KOPT-K1 (cell line): ENCODE data around the gene TMEM52B.
"Not testable (repeated sequence)": the region's sequence is repeated elsewhere in the genome, so short reads cannot be mapped to it uniquely, and the experiment has no call there.

Experiments used
- H3K27ac ChIP-seq: fragments of 200-600 bp; sonication (generic); 2 replicates; pipeline ENCODE4 v1.5.1; 2016; ENCODE audit warnings: antibody characterized with exemption, mild to moderate bottlenecking, low read depth, low read length; ENCODE audit not compliant: poor library complexity, severe bottlenecking
- H3K36me3 ChIP-seq: fragments of 200-600 bp; sonication (generic); 2 replicates; pipeline ENCODE4 v1.5.1; 2017; ENCODE audit warnings: antibody characterized with exemption, mild to moderate bottlenecking, low read length, moderate library complexity; ENCODE audit not compliant: insufficient read depth
- H3K9me3 ChIP-seq: fragments of 200-600 bp; sonication (generic); 2 replicates; pipeline ENCODE4 v1.5.1; 2017; ENCODE audit warnings: antibody characterized with exemption, low read length, mild to moderate bottlenecking; ENCODE audit not compliant: insufficient read depth, poor library complexity, severe bottlenecking

TMEM52B gene

DNA sequence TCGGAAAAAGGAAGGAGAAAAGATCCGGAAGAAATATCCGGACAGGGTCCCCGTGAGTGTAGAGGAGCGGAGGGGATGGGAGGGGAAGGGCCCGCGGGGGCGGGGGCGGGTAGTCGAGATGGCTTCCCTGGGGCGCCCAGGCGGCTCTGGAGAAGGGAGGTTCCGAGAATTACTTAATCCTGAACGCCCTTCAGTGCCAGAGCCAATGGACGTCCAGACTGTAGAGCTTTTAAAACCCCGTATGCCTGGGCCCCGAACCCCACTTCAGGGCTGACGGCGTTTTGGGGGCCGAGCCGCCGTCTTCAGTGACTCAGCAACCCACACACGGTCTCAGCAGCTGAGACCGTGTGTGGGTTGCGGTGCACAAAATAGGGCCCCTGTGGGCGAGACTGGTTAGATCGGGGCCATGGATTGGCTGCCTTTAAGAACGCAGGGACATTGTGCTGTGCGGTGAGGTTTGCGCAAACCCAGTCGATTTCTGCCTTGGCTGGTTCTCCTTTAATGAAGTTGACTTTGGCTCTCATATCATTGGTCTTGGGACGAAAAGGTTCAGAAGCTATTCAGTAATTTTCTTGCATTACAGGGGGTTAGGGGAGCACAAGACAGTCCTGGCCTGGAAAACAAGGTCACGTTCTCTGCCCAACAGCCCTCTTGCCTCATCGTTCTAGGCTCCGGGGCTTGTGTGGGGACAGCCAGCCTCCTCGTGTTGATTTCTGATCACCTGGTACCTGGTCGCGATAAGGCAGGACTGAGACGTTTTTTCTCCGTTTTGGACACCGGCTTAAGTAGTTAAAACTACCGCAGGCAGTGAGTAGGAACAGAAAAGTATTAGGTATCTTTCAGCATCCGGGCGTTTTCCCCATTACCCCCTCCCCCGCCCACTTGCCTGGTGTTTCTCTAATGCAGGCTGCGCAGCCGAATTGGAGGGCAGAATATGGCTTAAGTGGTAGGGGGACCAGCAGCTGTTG lies 34.6 kb downstream of the TMEM52B start:
- no peaks in the 10 kb centered on the region for H3K9me3 ChIP-seq
- peak overlapping the region; percentile 53 for H3K27ac ChIP-seq
- H3K36me3 ChIP-seq: no peaks in the 10 kb centered on the region

DNA sequence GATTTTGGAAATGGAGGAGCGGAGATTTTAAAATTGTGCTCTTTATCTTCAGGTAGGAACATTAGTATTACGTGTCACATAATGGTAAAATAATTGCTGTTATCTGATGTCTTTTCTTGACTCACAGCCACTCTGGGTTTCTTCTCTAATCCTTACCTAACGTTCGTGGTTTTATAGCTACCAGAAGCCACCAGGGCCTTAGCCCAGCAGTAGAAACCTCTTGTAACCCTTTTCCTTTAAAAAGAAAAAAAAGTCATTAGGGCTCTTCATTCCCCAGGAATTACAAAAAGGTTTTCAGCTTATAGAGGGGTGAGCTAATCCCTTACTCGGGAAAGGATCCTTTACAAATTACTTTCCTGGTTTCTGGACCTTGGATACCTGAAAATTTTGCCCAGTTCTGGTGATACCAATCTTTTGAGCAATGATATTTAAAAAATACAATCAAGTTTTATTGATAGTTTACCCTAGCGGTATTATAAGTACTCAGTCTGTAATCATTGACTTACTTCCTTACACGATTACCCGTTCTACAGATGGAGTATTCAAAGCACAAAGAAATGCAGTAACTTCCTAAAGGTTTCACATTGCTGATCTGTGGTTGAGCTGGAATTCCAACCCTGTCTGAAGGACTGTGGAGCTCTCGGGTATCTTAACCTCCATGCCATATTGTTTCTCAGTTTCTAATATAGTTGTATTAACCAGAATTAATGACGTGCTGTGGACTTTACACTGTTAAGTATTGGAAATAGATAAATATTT lies 35.5 kb downstream of the TMEM52B start:
- H3K9me3 ChIP-seq: no peaks in the 10 kb centered on the region
- H3K27ac ChIP-seq: peak overlapping the region; percentile 53
- no peaks in the 10 kb centered on the region for H3K36me3 ChIP-seq

DNA sequence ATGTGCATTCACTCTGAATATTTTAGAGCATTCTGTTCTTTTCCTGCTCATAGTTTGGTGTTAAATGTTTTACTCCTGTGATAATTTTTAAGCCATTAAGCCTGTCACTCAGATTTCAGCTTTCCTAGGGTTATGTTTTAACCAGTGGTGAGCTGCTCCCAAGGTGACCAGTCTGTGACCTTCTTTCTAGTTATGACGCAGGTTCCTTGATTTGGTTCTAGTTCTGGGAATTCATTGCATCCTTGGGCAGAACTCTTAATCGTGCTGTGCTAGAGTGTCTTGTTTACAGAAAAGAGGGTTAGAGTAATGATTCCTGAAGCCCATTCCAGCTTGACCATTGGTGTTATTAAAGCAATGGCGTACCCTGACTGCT lies 36.0 kb downstream of the TMEM52B start:
- 0 out of 2 replicates have a peak, but pooled peaks cover under 1% of the 10 kb centered on the region for H3K36me3 ChIP-seq
- no peaks in the 10 kb centered on the region for H3K9me3 ChIP-seq
- peak overlapping the region; percentile 1 for H3K27ac ChIP-seq

DNA sequence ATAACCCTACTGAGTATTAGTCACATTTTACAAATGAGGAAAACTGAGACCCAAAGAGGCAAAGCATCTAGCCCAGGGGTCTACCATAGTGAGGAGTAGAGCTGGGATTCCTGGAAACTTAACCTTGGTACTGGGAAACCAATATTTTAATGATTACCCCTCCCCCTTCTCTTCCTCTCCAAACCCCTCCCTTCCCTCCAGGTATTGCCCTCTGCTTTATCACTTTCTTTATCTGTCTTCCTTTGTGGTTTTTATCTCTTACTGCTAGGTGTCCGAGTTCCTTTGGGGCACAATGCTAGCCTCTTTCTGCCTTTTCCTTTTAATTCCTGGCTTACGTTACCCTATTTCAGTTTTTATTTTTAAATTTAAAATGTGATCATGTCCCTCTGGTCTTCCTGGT lies 36.6 kb downstream of the TMEM52B start:
- H3K36me3 ChIP-seq: peaks cover 6% of the 10 kb centered on the region; the same call in 1 of the 2 replicates
- no peaks in the 10 kb centered on the region for H3K9me3 ChIP-seq
- H3K27ac ChIP-seq: peak overlapping the region; percentile 1

GRCh38 chr12:10215946-10216345 lies 37.1 kb downstream of the TMEM52B start:
- not testable (repeated sequence) for H3K9me3 ChIP-seq

GRCh38 chr12:10218021-10218420 lies 39.2 kb downstream of the TMEM52B start:
- Histone ChIP-seq H3K27ac (no peak overlapping the region), H3K36me3 (peaks cover 9% of the 10 kb centered on the region; the same call in 1 of the 2 replicates), H3K9me3 (no peaks in the 10 kb centered on the region)

More at GRCh38 chr12:10215946-10216345, 37.1 kb downstream of the TMEM52B start:
- not testable (repeated sequence) for H3K27ac ChIP-seq, H3K36me3 ChIP-seq

- Histone ChIP-seq H3K9me3 (no peaks in the 10 kb centered on the region), H3K36me3 (peaks cover 9% of the 10 kb centered on the region; the same call in 1 of the 2 replicates), H3K27ac (no peak overlapping the region)
Observed at GRCh38 chr12:10220398-10221077, 41.7 kb downstream of the TMEM52B start.

- Histone ChIP-seq H3K27ac (no peak overlapping the region), H3K36me3 (peaks cover 9% of the 10 kb centered on the region; the same call in 1 of the 2 replicates), H3K9me3 (no peaks in the 10 kb centered on the region)
Observed at GRCh38 chr12:10221846-10222245, 43.0 kb downstream of the TMEM52B start.

- H3K27ac ChIP-seq: no peak overlapping the region
- peaks cover 9% of the 10 kb centered on the region; the same call in 1 of the 2 replicates for H3K36me3 ChIP-seq
- no peaks in the 10 kb centered on the region for H3K9me3 ChIP-seq
Observed at GRCh38 chr12:10223208-10223607, 44.4 kb downstream of the TMEM52B start.

GRCh38 chr12:10225426-10225825 lies 46.6 kb downstream of the TMEM52B start:
- not testable (repeated sequence) for H3K27ac ChIP-seq, H3K9me3 ChIP-seq, H3K36me3 ChIP-seq

DNA sequence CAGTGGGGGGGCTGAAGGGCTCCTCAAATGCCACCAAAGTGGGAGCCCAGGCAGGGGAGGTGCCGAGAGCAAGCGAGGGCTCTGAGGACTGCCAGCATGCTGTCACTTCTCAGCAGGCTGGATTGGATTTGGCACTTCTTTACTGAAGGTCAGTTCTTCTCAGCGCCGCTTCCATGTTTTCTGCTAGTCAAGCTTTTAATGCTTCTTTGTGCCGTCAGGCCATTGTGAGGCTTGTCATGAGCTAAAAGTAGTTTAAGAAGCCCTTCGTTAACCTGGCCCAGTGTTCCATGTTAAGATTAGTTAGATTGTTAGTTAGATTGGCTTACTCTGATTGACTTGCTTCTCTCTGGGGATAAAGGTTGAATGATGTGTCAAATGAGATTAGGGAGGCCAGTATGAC lies 47.3 kb downstream of the TMEM52B start:
- Histone ChIP-seq H3K27ac (no peak overlapping the region), H3K36me3 (no peaks in the 10 kb centered on the region), H3K9me3 (no peaks in the 10 kb centered on the region)

- no peaks in the 10 kb centered on the region for H3K36me3 ChIP-seq
- H3K27ac ChIP-seq: no peak overlapping the region
- H3K9me3 ChIP-seq: no peaks in the 10 kb centered on the region
Observed at GRCh38 chr12:10226731-10227130, 47.9 kb downstream of the TMEM52B start.

DNA sequence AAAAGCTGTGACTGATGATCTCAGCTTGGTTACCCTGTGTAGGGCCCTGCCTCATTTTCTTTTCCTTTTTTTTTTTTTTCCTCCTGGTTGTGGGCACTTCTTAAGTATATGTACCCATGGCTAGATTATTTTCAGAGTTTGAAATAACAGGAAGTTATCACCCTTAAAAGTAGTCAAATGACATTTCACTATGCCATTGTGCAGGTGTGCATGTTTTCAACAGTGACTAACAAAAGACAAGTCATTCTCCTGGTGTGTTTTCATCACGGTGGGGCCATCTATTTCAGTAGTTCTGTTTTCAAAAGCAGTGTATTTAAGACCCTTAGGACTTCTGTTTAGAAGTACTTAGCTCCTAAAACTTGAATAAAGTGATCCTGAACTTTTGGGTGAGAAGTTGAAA lies 48.8 kb downstream of the TMEM52B start:
- H3K36me3 ChIP-seq: no peaks in the 10 kb centered on the region
- H3K27ac ChIP-seq: no peak overlapping the region
- no peaks in the 10 kb centered on the region for H3K9me3 ChIP-seq

GRCh38 chr12:10234562-10234961 lies 55.7 kb downstream of the TMEM52B start:
- Histone ChIP-seq H3K27ac (no peak overlapping the region), H3K36me3 (no peaks in the 10 kb centered on the region), H3K9me3 (peaks cover 33% of the 10 kb centered on the region)
